GM13976 (cell line): ENCODE measurements around the gene TSSK2.
A peak's percentile ranks its signal among the peaks of the same experiment; 100 is the strongest.

Source experiments
- DNase-seq: peaks from one replicate; pipeline ENCODE4 v3.0.0; 2012; ENCODE audit warnings: low spot score
- CTCF ChIP-seq: IDR thresholded peaks from 2 replicates; pipeline ENCODE4 v1.5.1; 2012; ENCODE audit warnings: borderline replicate concordance, mild to moderate bottlenecking; ENCODE audit not compliant: insufficient read depth; ENCODE audit errors: extremely low read depth, missing control alignments, control extremely low read depth
- in situ Hi-C: fragments of 300-500 bp; cut with MboI; formaldehyde crosslinking; loops from one replicate; pipeline ENCODE4 v1.12.0; 2022; ENCODE audit warnings: low sequenced_read_pairs, mixed read lengths, inconsistent platforms; ENCODE audit not compliant: unreplicated experiment

TSSK2 gene

DNA sequence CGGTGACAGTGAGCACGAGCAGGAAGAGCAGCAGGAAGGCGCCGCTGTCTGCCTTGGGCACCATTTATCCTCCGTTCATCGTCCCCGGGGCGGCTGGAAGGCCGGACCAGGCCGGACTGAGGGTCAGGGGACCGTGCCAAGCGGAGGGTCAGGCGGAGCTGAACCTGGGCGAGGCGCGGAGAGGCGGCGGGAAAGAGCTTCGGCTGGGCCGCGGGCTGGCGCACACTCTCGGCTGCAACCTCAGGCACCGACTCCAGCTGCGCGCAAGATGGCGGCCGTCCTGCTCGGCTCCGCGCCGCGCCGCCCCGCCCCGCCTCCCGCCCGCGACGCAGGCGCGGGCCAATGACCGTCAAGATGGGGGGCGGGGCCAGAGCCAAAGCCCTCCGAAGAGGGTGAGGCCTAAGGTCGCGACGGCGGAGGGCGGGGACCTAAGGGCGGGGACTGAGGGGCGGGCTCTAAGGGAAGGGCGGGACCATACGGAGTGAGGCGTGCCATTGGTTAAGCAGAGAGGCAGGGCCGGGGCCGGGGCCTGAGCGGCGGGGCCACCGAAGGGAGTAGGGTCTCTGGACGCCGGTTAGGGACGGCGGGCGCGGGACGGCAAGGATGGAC is 8.9 kb upstream of the TSSK2 start, which contains the start of gene DGCR2:
TSS of gene DGCR2 (minus strand) at position 270 of the 609 bp plus-strand sequence. CDS start at position 64, 206 bp downstream.
- in situ Hi-C loops: no loop called here
- peak; percentile 100 for DNase-seq
- TF ChIP-seq CTCF: no peak

DNA sequence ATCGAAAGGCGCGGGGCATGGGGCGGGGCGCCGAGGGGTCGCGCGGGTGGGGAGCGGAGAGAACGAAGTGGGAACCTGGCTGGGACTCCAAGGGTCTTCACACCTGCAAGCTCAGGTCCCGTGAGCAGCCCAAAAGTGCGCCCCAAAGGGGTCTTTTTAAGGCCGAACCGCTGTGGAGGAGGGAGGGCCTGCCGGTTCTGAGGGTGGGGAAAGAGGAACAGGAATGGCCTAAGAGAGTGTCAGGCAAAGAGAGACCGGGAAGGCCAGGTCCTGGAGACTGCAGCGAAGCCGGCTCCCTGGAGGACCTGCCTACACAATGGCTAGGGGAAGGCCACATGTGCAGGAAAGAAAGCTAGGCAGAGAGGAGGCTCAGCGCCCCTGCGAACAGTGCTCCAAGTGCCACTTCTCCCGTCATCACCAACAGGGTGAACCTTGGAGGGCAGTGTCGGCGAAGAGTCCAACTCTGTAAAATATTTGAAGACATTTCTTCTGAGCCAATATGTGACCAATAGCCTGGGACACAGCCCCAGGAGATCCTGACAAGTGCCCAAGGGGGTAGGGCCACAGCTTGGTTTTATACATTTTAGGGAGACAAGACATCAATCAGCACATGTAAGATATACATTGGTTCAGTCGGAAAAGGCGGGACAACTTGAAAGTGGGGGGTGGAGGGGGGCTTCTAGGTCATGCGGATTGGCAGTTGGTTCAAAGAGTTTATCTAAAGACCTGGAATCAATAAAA is 8.2 kb upstream of the TSSK2 start:
- in situ Hi-C loops: no loop called here
- DNase-seq: no peak
- TF ChIP-seq CTCF: no peak

DNA sequence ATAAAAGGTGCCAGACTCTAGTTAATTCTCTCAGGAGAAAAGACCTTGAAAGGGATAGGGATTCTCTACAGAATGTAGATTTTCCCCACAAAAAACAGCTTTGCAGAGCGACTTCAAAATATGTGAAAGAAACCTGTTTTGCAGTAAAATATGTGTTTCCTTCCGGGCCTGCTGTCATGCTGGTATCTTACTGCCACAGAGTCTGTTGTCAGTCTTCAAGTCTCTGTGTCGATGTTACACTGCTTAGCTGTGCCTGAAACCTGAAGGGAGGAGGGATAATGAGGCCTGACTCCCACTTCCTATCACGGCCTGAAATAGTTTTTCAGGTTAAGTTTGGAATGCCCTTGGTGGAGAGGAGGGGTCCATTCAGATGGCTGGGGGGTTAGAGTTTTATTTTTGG is 7.2 kb upstream of the TSSK2 start:
- in situ Hi-C loops: no loop called here
- DNase-seq: no peak
- TF ChIP-seq CTCF: no peak

- no peak for DNase-seq
- TF ChIP-seq CTCF: no peak
- in situ Hi-C loops: no loop called here
Observed at GRCh38 chr22:19124377-19124776, 6.7 kb upstream of the TSSK2 start.

GRCh38 chr22:19125011-19125410 is 6.1 kb upstream of the TSSK2 start:
- in situ Hi-C loops: no loop called here
- no peak for DNase-seq
- no peak for TF ChIP-seq CTCF

- in situ Hi-C loops: no loop called here
- DNase-seq: no peak
- TF ChIP-seq CTCF: no peak
Observed at GRCh38 chr22:19125474-19126308, 5.4 kb upstream of the TSSK2 start.
